Breast epithelium (tissue), 3 donors: Measurements from ENCODE around the gene SCUBE2.

ENCODE experiments used
- POLR2AphosphoS5 ChIP-seq, 3 donors: sonication (generic); formaldehyde crosslinking; IDR thresholded peaks; one replicate each; pipeline ENCODE4 v1.6.1; 2017; ENCODE audit warnings: antibody characterized with exemption in 3 of 3
- TF ChIP-seq, protein P1 (sequence below), 3 donors: fragments of 450-650 bp; IDR thresholded peaks; one replicate each; pipeline ENCODE4 v1.5.1; 2016 to 2017; ENCODE audit warnings: antibody characterized with exemption in 3 of 3, mild to moderate bottlenecking in 3 of 3, moderate library complexity in 3 of 3

DNA sequence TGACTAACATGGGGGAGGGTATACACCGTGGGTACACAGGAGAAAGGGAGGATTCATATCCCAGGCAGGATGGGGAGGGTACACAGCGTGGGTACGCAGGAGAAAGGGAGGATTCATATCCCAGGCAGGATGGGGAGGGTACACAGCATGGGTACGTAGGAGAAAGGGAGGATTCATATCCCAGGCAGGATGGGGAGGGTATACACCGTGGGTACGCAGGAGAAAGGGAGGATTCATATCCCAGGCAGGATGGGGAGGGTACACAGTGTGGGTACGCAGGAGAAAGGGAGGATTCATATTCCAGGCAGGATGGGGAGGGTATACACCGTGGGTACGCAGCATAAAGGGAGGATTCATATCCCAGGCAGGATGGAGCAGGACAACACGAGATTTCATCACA, 51.0 kb downstream of the SCUBE2 start:
- TF ChIP-seq, protein P1, sequence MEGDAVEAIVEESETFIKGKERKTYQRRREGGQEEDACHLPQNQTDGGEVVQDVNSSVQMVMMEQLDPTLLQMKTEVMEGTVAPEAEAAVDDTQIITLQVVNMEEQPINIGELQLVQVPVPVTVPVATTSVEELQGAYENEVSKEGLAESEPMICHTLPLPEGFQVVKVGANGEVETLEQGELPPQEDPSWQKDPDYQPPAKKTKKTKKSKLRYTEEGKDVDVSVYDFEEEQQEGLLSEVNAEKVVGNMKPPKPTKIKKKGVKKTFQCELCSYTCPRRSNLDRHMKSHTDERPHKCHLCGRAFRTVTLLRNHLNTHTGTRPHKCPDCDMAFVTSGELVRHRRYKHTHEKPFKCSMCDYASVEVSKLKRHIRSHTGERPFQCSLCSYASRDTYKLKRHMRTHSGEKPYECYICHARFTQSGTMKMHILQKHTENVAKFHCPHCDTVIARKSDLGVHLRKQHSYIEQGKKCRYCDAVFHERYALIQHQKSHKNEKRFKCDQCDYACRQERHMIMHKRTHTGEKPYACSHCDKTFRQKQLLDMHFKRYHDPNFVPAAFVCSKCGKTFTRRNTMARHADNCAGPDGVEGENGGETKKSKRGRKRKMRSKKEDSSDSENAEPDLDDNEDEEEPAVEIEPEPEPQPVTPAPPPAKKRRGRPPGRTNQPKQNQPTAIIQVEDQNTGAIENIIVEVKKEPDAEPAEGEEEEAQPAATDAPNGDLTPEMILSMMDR (IDR thresholded peaks at IDR 0.05) = no peak
- no peak for TF ChIP-seq POLR2AphosphoS5 (IDR thresholded peaks at IDR 0.05)
